Measurements from ENCODE around the gene RMDN2. TPM values are rescaled to one million over a fixed set of nuclear protein-coding genes. Genes with fewer than 3 reads are reported as not detected.
"Not testable (repeated sequence)": the region's sequence is repeated elsewhere in the genome, so short reads cannot be mapped to it uniquely, and the experiment has no call there.

Gene RMDN2
- total RNA-seq, 1 donor from 2014 or later: 7.0 TPM

GRCh38 chr2:38000485-38001222, 75.6 kb downstream of the RMDN2 start:
- H3K4me3 Mint-ChIP-seq: no peak overlapping the region
- no peaks in the 10 kb centered on the region for H3K4me1 Mint-ChIP-seq (ENCODE audit: unreplicated experiment)
- H3K9me3 Mint-ChIP-seq: no peaks in the 10 kb centered on the region
- no peak for TF ChIP-seq CTCF (conservative IDR thresholded peaks at IDR 0.05)
- DNase-seq (ENCODE audit: extremely low spot score, unreplicated experiment): no peak
- no peak overlapping the region for H3K27ac Mint-ChIP-seq
- H3K27me3 Mint-ChIP-seq: no peaks in the 10 kb centered on the region
- H3K36me3 Mint-ChIP-seq: no peaks in the 10 kb centered on the region

- H3K36me3 Mint-ChIP-seq: peaks cover 13% of the 10 kb centered on the region
- not testable (repeated sequence) for DNase-seq (ENCODE audit: extremely low spot score, unreplicated experiment); H3K4me3 Mint-ChIP-seq; H3K9me3 Mint-ChIP-seq; H3K4me1 Mint-ChIP-seq (ENCODE audit: unreplicated experiment); H3K27ac Mint-ChIP-seq; H3K27me3 Mint-ChIP-seq
These were observed 85.1 kb downstream of the RMDN2 start for GRCh38 chr2:38010187-38010586.

- Mint-ChIP-seq H3K4me3 (no peak overlapping the region), H3K9me3 (peaks cover 5% of the 10 kb centered on the region), H3K4me1 (ENCODE audit: unreplicated experiment) (no peaks in the 10 kb centered on the region), H3K27me3 (no peaks in the 10 kb centered on the region), H3K36me3 (peaks cover 13% of the 10 kb centered on the region), H3K27ac (no peak overlapping the region)
- TF ChIP-seq CTCF (conservative IDR thresholded peaks at IDR 0.05): no peak
- DNase-seq (ENCODE audit: extremely low spot score, unreplicated experiment): no peak
These were observed 85.9 kb downstream of the RMDN2 start for GRCh38 chr2:38010995-38011394.

- H3K36me3 Mint-ChIP-seq: peaks cover 13% of the 10 kb centered on the region
- H3K27me3 Mint-ChIP-seq: no peaks in the 10 kb centered on the region
- H3K9me3 Mint-ChIP-seq: peaks cover 5% of the 10 kb centered on the region
- TF ChIP-seq CTCF (conservative IDR thresholded peaks at IDR 0.05): no peak
- no peak overlapping the region for H3K4me3 Mint-ChIP-seq
- no peak overlapping the region for H3K27ac Mint-ChIP-seq
- no peak for DNase-seq (ENCODE audit: extremely low spot score, unreplicated experiment)
- H3K4me1 Mint-ChIP-seq (ENCODE audit: unreplicated experiment): no peaks in the 10 kb centered on the region
These were observed 88.2 kb downstream of the RMDN2 start for GRCh38 chr2:38013158-38013752.

- Mint-ChIP-seq H3K4me3 (no peak overlapping the region), H3K27ac (no peak overlapping the region), H3K27me3 (no peaks in the 10 kb centered on the region), H3K9me3 (no peaks in the 10 kb centered on the region), H3K4me1 (ENCODE audit: unreplicated experiment) (no peaks in the 10 kb centered on the region), H3K36me3 (peaks cover 6% of the 10 kb centered on the region)
- DNase-seq (ENCODE audit: extremely low spot score, unreplicated experiment): no peak
- TF ChIP-seq CTCF (conservative IDR thresholded peaks at IDR 0.05): no peak
These were observed 91.1 kb downstream of the RMDN2 start for GRCh38 chr2:38016219-38016618.

- no peaks in the 10 kb centered on the region for H3K4me1 Mint-ChIP-seq (ENCODE audit: unreplicated experiment)
- no peak for TF ChIP-seq CTCF (conservative IDR thresholded peaks at IDR 0.05)
- H3K9me3 Mint-ChIP-seq: no peaks in the 10 kb centered on the region
- no peak for DNase-seq (ENCODE audit: extremely low spot score, unreplicated experiment)
- H3K27me3 Mint-ChIP-seq: no peaks in the 10 kb centered on the region
- H3K4me3 Mint-ChIP-seq: no peak overlapping the region
- peaks cover 3% of the 10 kb centered on the region for H3K36me3 Mint-ChIP-seq
- no peak overlapping the region for H3K27ac Mint-ChIP-seq
These were observed 92.7 kb downstream of the RMDN2 start for GRCh38 chr2:38017836-38018235.

- H3K36me3 Mint-ChIP-seq; H3K4me1 Mint-ChIP-seq (ENCODE audit: unreplicated experiment); H3K27ac Mint-ChIP-seq; H3K27me3 Mint-ChIP-seq; DNase-seq (ENCODE audit: extremely low spot score, unreplicated experiment); H3K9me3 Mint-ChIP-seq; H3K4me3 Mint-ChIP-seq: not testable (repeated sequence)
These were observed 95.4 kb downstream of the RMDN2 start for GRCh38 chr2:38020359-38021069.

Data from type B pancreatic cell (in vitro differentiated cells).